Measurements from ENCODE around the gene TP53.
"Not testable (repeated sequence)": the region's sequence is repeated elsewhere in the genome, so short reads cannot be mapped to it uniquely, and the experiment has no call there.

TP53 gene

GRCh38 chr17:7647018-7647417 lies 40.3 kb downstream of the TP53 start:
- Histone ChIP-seq H3K9me3 (ENCODE audit: severe bottlenecking) (no peaks in the 10 kb centered on the region), H3K27me3 (ENCODE audit: insufficient read depth, poor library complexity, severe bottlenecking) (peaks cover 24% of the 10 kb centered on the region), H3K4me3 (ENCODE audit: severe bottlenecking) (no peak overlapping the region), H3K27ac (ENCODE audit: poor library complexity, severe bottlenecking) (no peak overlapping the region), H3K36me3 (ENCODE audit: low read depth) (no peaks in the 10 kb centered on the region), H3K4me1 (ENCODE audit: insufficient read depth, poor library complexity, severe bottlenecking) (no peaks in the 10 kb centered on the region)
- DNase-seq (ENCODE audit: low spot score) (no peak), ATAC-seq (ENCODE audit: low read depth) (no peak)
- TF ChIP-seq CTCF (IDR thresholded peaks at IDR 0.05; ENCODE audit: poor library complexity, severe bottlenecking) = no peak

- ATAC-seq (ENCODE audit: low read depth) = no peak
- no peaks in the 10 kb centered on the region for H3K9me3 ChIP-seq (ENCODE audit: severe bottlenecking)
- H3K4me3 ChIP-seq (ENCODE audit: severe bottlenecking) = no peak overlapping the region
- no peak for DNase-seq (ENCODE audit: low spot score)
- no peaks in the 10 kb centered on the region for H3K4me1 ChIP-seq (ENCODE audit: insufficient read depth, poor library complexity, severe bottlenecking)
- no peak for TF ChIP-seq CTCF (IDR thresholded peaks at IDR 0.05; ENCODE audit: poor library complexity, severe bottlenecking)
- H3K36me3 ChIP-seq (ENCODE audit: low read depth) = no peaks in the 10 kb centered on the region
- peaks cover 18% of the 10 kb centered on the region for H3K27me3 ChIP-seq (ENCODE audit: insufficient read depth, poor library complexity, severe bottlenecking)
- no peak overlapping the region for H3K27ac ChIP-seq (ENCODE audit: poor library complexity, severe bottlenecking)
Measured at GRCh38 chr17:7646457-7646856, 40.8 kb downstream of the TP53 start.

GRCh38 chr17:7644775-7645174 lies 42.5 kb downstream of the TP53 start:
- Histone ChIP-seq H3K4me1 (ENCODE audit: insufficient read depth, poor library complexity, severe bottlenecking) (no peaks in the 10 kb centered on the region), H3K27me3 (ENCODE audit: insufficient read depth, poor library complexity, severe bottlenecking) (peaks cover 1% of the 10 kb centered on the region), H3K36me3 (ENCODE audit: low read depth) (no peaks in the 10 kb centered on the region), H3K4me3 (ENCODE audit: severe bottlenecking) (no peak overlapping the region), H3K9me3 (ENCODE audit: severe bottlenecking) (no peaks in the 10 kb centered on the region), H3K27ac (ENCODE audit: poor library complexity, severe bottlenecking) (no peak overlapping the region)
- no peak for TF ChIP-seq CTCF (IDR thresholded peaks at IDR 0.05; ENCODE audit: poor library complexity, severe bottlenecking)
- DNase-seq (ENCODE audit: low spot score) (no peak), ATAC-seq (ENCODE audit: low read depth) (no peak)

- not testable (repeated sequence) for DNase-seq (ENCODE audit: low spot score); H3K27ac ChIP-seq (ENCODE audit: poor library complexity, severe bottlenecking)
Measured at GRCh38 chr17:7641635-7642034, 45.7 kb downstream of the TP53 start.

GRCh38 chr17:7640783-7641182 lies 46.5 kb downstream of the TP53 start:
- H3K36me3 ChIP-seq (ENCODE audit: low read depth) = no peaks in the 10 kb centered on the region
- DNase-seq (ENCODE audit: low spot score) = no peak
- H3K9me3 ChIP-seq (ENCODE audit: severe bottlenecking) = no peaks in the 10 kb centered on the region
- no peak overlapping the region for H3K27ac ChIP-seq (ENCODE audit: poor library complexity, severe bottlenecking)
- ATAC-seq (ENCODE audit: low read depth) = no peak
- no peak overlapping the region for H3K4me3 ChIP-seq (ENCODE audit: severe bottlenecking)
- no peaks in the 10 kb centered on the region for H3K4me1 ChIP-seq (ENCODE audit: insufficient read depth, poor library complexity, severe bottlenecking)
- H3K27me3 ChIP-seq (ENCODE audit: insufficient read depth, poor library complexity, severe bottlenecking) = no peaks in the 10 kb centered on the region
- TF ChIP-seq CTCF (IDR thresholded peaks at IDR 0.05; ENCODE audit: poor library complexity, severe bottlenecking) = no peak

More at GRCh38 chr17:7641635-7642034, 45.7 kb downstream of the TP53 start:
- ATAC-seq (ENCODE audit: low read depth); H3K27me3 ChIP-seq (ENCODE audit: insufficient read depth, poor library complexity, severe bottlenecking); H3K4me1 ChIP-seq (ENCODE audit: insufficient read depth, poor library complexity, severe bottlenecking); H3K9me3 ChIP-seq (ENCODE audit: severe bottlenecking); H3K36me3 ChIP-seq (ENCODE audit: low read depth); H3K4me3 ChIP-seq (ENCODE audit: severe bottlenecking): not testable (repeated sequence)

Measured in RWPE2 (cell line).